AG10803 (cell line): Measurements from ENCODE around the gene AHR.
A peak's percentile ranks its signal among the peaks of the same experiment; 100 is the strongest.
"Not testable (repeated sequence)": the region's sequence is repeated elsewhere in the genome, so short reads cannot be mapped to it uniquely, and the experiment has no call there.

ENCODE experiments used
- DNase-seq: peaks from one replicate; pipeline ENCODE4 v3.0.0; 2010; ENCODE audit warnings: low read depth
- H3K4me3 ChIP-seq: 2 replicates; pipeline ENCODE4 v1.5.1; 2011; ENCODE audit warnings: mild to moderate bottlenecking, low read length, control low read depth
- CTCF ChIP-seq: conservative IDR thresholded peaks from 2 replicates; pipeline ENCODE4 v1.5.1; 2011; ENCODE audit warnings: mild to moderate bottlenecking, low read length, control low read depth, inconsistent platforms

The AHR gene

GRCh38 chr7:17391366-17391765 lies 92.9 kb downstream of the AHR start:
- no peak for TF ChIP-seq CTCF
- DNase-seq, result no peak
- no peak overlapping the region for H3K4me3 ChIP-seq

GRCh38 chr7:17392846-17393245 lies 94.4 kb downstream of the AHR start:
- DNase-seq, result peak; percentile 96
- TF ChIP-seq CTCF, result no peak
- no peak overlapping the region for H3K4me3 ChIP-seq

- not testable (repeated sequence) for DNase-seq, H3K4me3 ChIP-seq
Measured at GRCh38 chr7:17394563-17394962, 96.1 kb downstream of the AHR start.
